HepG2 (cell line): Measurements from ENCODE around the gene CGNL1. TPM values are rescaled to one million over a fixed set of nuclear protein-coding genes. Genes with fewer than 3 reads are reported as not detected.

Experiments used
- ATAC-seq: fragments of 200-7000 bp; cut with Tn5 transposase; 3 replicates; pipeline ENCODE4 v1.9.1; 2020; ENCODE audit warnings: mild to moderate bottlenecking, moderate library complexity
- BruUV-seq: library from RNA; stranded (reverse); fragments of 400-500 nt; replicated peaks from 2 replicates; lab custom pipeline; 2021; lab: Mats Ljungman, UMichigan
- CTCF ChIA-PET: fragments of 300-600 bp; formaldehyde crosslinking; extraction: SDS; loops from one replicate; lab custom pipeline; 2021; ENCODE audit warnings: low total read pairs, inconsistent platforms, low intra/inter-chr PET ratio; lab: Yijun Ruan, JAX
- POLR2A ChIA-PET: fragments of 350-600 bp; sonication (Branson Sonifier 250); formaldehyde crosslinking; loops from one replicate; lab custom pipeline; 2020; ENCODE audit warnings: antibody characterized with exemption, inconsistent platforms; lab: Yijun Ruan, JAX
- DNase-seq: peaks from one replicate; pipeline ENCODE4 v3.0.0-alpha.2; 2015; ENCODE audit warnings: low spot score
- FAIRE-seq: peaks from 3 replicates; lab custom pipeline; 2011; peaks lifted over from hg19 to GRCh38; lab: Jason Lieb, UNC
- H2AFZ ChIP-seq: one replicate; pipeline ENCODE4 v1.6.1; 2011; ENCODE audit warnings: low read length, inconsistent platforms
- H3K27ac ChIP-seq: fragments of 300-600 bp; 3 replicates; pipeline ENCODE4 v1.8.0; 2011; ENCODE audit warnings: mixed run types, mild to moderate bottlenecking, mixed read lengths, low read length, inconsistent platforms; ENCODE audit not compliant: insufficient read depth; ENCODE audit errors: extremely low read length
- H3K27me3 ChIP-seq, 2 experiments: fragments of 200-600 bp in 1 of 2; 2 replicates in 1 of 2; 3 replicates in 1 of 2; pipeline versions ENCODE4 v1.6.0 to v1.8.0; 2011; ENCODE audit warnings: low read length in 2 of 2, mild to moderate bottlenecking in 2 of 2, moderate library complexity in 2 of 2, inconsistent platforms in 1 of 2; ENCODE audit not compliant: insufficient read depth in 2 of 2, control insufficient read depth in 1 of 2
- H3K36me3 ChIP-seq, 2 experiments: fragments of 200-600 bp in 1 of 2; replicated peaks in 1 of 2; 2 replicates in 1 of 2; 3 replicates in 1 of 2; pipeline versions ENCODE4 v1.5.1 to v1.8.0; 2011; ENCODE audit warnings: low read length in 2 of 2, inconsistent platforms in 1 of 2; ENCODE audit not compliant: insufficient read depth in 2 of 2, control insufficient read depth in 1 of 2
- H3K4me1 ChIP-seq: 2 replicates; pipeline ENCODE4 v1.5.1; 2012; ENCODE audit warnings: low read length, inconsistent platforms; ENCODE audit not compliant: insufficient read depth
- H3K4me2 ChIP-seq: 2 replicates; pipeline ENCODE4 v1.6.0; 2011; ENCODE audit warnings: low read depth, low read length, inconsistent platforms
- H3K4me3 ChIP-seq, 3 experiments: fragments of 200-600 bp in 1 of 3; sonication (generic), shearing (Covaris generic) in 1 of 3; replicated peaks in 1 of 3; 2 replicates each; pipeline ENCODE4 v1.5.1; 2011 to 2016; ENCODE audit warnings: low read length in 3 of 3, inconsistent platforms in 2 of 3, low read depth in 2 of 3, mild to moderate bottlenecking in 2 of 3, control low read depth in 1 of 3, mixed read lengths in 1 of 3; ENCODE audit not compliant: insufficient read depth in 1 of 3
- H3K79me2 ChIP-seq: one replicate; pipeline ENCODE4 v1.6.1; 2011; ENCODE audit warnings: low read length, inconsistent platforms; ENCODE audit not compliant: insufficient read depth
- H3K9ac ChIP-seq: 2 replicates; pipeline ENCODE4 v1.6.0; 2011; ENCODE audit warnings: mild to moderate bottlenecking, low read depth, low read length, inconsistent platforms; ENCODE audit not compliant: insufficient read depth
- H3K9me3 ChIP-seq: 2 replicates; pipeline ENCODE4 v1.5.1; 2012; ENCODE audit warnings: mild to moderate bottlenecking, low read length
- H4K20me1 ChIP-seq: 2 replicates; pipeline ENCODE4 v1.6.0; 2011; ENCODE audit warnings: inconsistent platforms, mild to moderate bottlenecking, low read length, moderate library complexity; ENCODE audit not compliant: insufficient read depth
- CAMTA2 ChIP-seq: sonication (generic); formaldehyde crosslinking; IDR thresholded peaks from 2 replicates; pipeline ENCODE4 v1.4.0; 2020; ENCODE audit warnings: mild to moderate bottlenecking, missing genetic modification reagents, borderline replicate concordance
- E2F2 ChIP-seq: sonication (generic); formaldehyde crosslinking; IDR thresholded peaks from 2 replicates; pipeline ENCODE4 v1.4.0; 2020; ENCODE audit warnings: missing genetic modification reagents, borderline replicate concordance
- ERF ChIP-seq: IDR thresholded peaks from 2 replicates; pipeline ENCODE4 v1.6.1; 2018; ENCODE audit warnings: missing biosample characterization, missing genetic modification reagents
- GMEB2 ChIP-seq: IDR thresholded peaks from 2 replicates; pipeline ENCODE4 v1.6.1; 2016; ENCODE audit warnings: missing biosample characterization, missing genetic modification reagents, low read depth
- LRRFIP1 ChIP-seq: sonication (generic); formaldehyde crosslinking; conservative IDR thresholded peaks from 2 replicates; pipeline ENCODE4 v1.4.0; 2020; ENCODE audit warnings: missing genetic modification reagents
- MAFG ChIP-seq: sonication (generic); formaldehyde crosslinking; IDR thresholded peaks from 2 replicates; pipeline ENCODE4 v1.5.1; 2020; ENCODE audit warnings: mild to moderate bottlenecking, missing genetic modification reagents
- MXD3 ChIP-seq: IDR thresholded peaks from 2 replicates; pipeline ENCODE4 v1.6.1; 2016; ENCODE audit warnings: mild to moderate bottlenecking, missing biosample characterization, missing genetic modification reagents
- SIX1 ChIP-seq: sonication (generic); formaldehyde crosslinking; IDR thresholded peaks from 2 replicates; pipeline ENCODE4 v1.4.0; 2020; ENCODE audit warnings: missing genetic modification reagents, borderline replicate concordance
- TFE3 ChIP-seq: IDR thresholded peaks from 2 replicates; pipeline ENCODE4 v1.6.1; 2016
- ZBTB49 ChIP-seq: sonication (generic); formaldehyde crosslinking; IDR thresholded peaks from 2 replicates; pipeline ENCODE4 v1.4.0; 2020; ENCODE audit warnings: missing genetic modification reagents, borderline replicate concordance
- ZNF34 ChIP-seq: sonication (generic); formaldehyde crosslinking; IDR thresholded peaks from 2 replicates; pipeline ENCODE4 v1.4.0; 2020; ENCODE audit warnings: mild to moderate bottlenecking, missing genetic modification reagents, borderline replicate concordance
- ZNF766 ChIP-seq: sonication (generic); formaldehyde crosslinking; IDR thresholded peaks from 2 replicates; pipeline ENCODE4 v1.5.0; 2020; ENCODE audit warnings: missing genetic modification reagents, borderline replicate concordance
- ZSCAN9 ChIP-seq: IDR thresholded peaks from 2 replicates; pipeline ENCODE4 v1.6.1; 2016; ENCODE audit warnings: borderline replicate concordance
- WGBS: methylation state at CpG from one replicate; pipeline ENCODE4 v1.1.6; 2017; ENCODE audit warnings: low lambda C conversion rate; 5-methylcytosine and 5-hydroxymethylcytosine counted together
- in situ Hi-C: cut with HindIII; loops from 2 replicates; pipeline ENCODE4 v1.10.0; 2017; ENCODE audit warnings: low pct_unique_long_range_greater_than_20kb; ENCODE audit not compliant: extremely low pct_ligation_motif_present
- intact Hi-C: fragments of 100-400 bp; cut with micrococcal nuclease; formaldehyde crosslinking; loops from one replicate; pipeline ENCODE4 v1.10.0; 2022; ENCODE audit not compliant: unreplicated experiment
- polyA plus RNA-seq, 8 experiments: library from polyadenylated mRNA; depleted of rRNA in 3 of 8; stranded (reverse) in 7 of 8; unstranded in 1 of 8; fragments of >200 nt; fragmentation: Illumina TruSeq in 4 of 8; extraction: Trizol in 4 of 8; gene quantifications; 2 replicates each; pipeline versions ENCODE4 v1.2.1 to v1.2.3, GENCODE V29; 2011 to 2016; ENCODE audit warnings: low read depth in 4 of 8, missing spikeins in 1 of 8, mixed read lengths in 1 of 8; ENCODE audit not compliant: insufficient read depth in 1 of 8
- total RNA-seq, 5 experiments: library from RNA; depleted of rRNA; stranded (reverse); fragments of >200 nt; fragmentation: Illumina TruSeq; extraction: Trizol; gene quantifications; 2 replicates each; pipeline ENCODE4 v1.2.3, GENCODE V29; 2016; ENCODE audit warnings: low read depth in 1 of 5

CGNL1 gene
- total and polyA plus RNA-seq, 2 of the 13 experiments (the other 11 are each of a cell fraction or from before 2014, with no cell fraction given), result 5.6 to 15.6 TPM

- peaks cover 45% of the 10 kb centered on the region for H3K4me1 ChIP-seq
- H3K4me2 ChIP-seq, result no peak overlapping the region
- no TSS peak for BruUV-seq
- H3K36me3 ChIP-seq, result no peaks in the 10 kb centered on the region
- in situ Hi-C loops (no loop called here), intact Hi-C loops (no loop called here)
- H3K9me3 ChIP-seq, result no peaks in the 10 kb centered on the region
- no peak overlapping the region for H2AFZ ChIP-seq
- peaks cover 7% of the 10 kb centered on the region for H3K79me2 ChIP-seq
- no peak for FAIRE-seq
- H3K4me3 ChIP-seq, result no peak overlapping the region
- no peak overlapping the region for H3K9ac ChIP-seq
- WGBS, result 96% methylated on average over 15 of the region's 15 CpGs
- ChIA-PET POLR2A (no interaction called here), CTCF (no interaction called here)
- no peak overlapping the region for H3K27ac ChIP-seq
- ATAC-seq, result no peak
- DNase-seq, result no peak
- H3K27me3 ChIP-seq, result no peaks in the 10 kb centered on the region
- no peaks in the 10 kb centered on the region for H4K20me1 ChIP-seq
- no peak for TF ChIP-seq GMEB2 (CRISPR knock-in tag)
- no peak for TF ChIP-seq CAMTA2
- no peak for TF ChIP-seq ZSCAN9 (CRISPR knock-in tag)
- no peak for TF ChIP-seq LRRFIP1 (CRISPR knock-in tag)
- TF ChIP-seq ZNF34 (CRISPR knock-in tag), result no peak
- no peak for TF ChIP-seq ZBTB49
- no peak for TF ChIP-seq ZNF766
- TF ChIP-seq MXD3, result no peak
- TF ChIP-seq MAFG (CRISPR knock-in tag), result no peak
- no peak for TF ChIP-seq ERF (CRISPR knock-in tag)
- no peak for TF ChIP-seq E2F2 (CRISPR knock-in tag)
- no peak for TF ChIP-seq TFE3 (CRISPR knock-in tag)
- TF ChIP-seq SIX1, result no peak
Measured at GRCh38 chr15:57423599-57424140, 47.4 kb downstream of the CGNL1 start.
